Endothelial cell of umbilical vein (primary cell): ENCODE results near the gene AADAC. TPM values are rescaled to one million over a fixed set of nuclear protein-coding genes. Genes with fewer than 3 reads are reported as not detected.
A peak's percentile ranks its signal among the peaks of the same experiment; 100 is the strongest.

Experiments
- BruUV-seq: library from RNA; stranded (reverse); fragments of 400-500 nt; replicated peaks from 2 replicates; lab custom pipeline; 2021; lab: Mats Ljungman, UMichigan
- CTCF ChIA-PET: fragments of 300-600, 350-600 bp; sonication (Branson Sonifier 250); formaldehyde crosslinking; loops from one replicate; lab custom pipeline; 2021; ENCODE audit warnings: antibody characterized with exemption, inconsistent platforms; lab: Charles Lee
- POLR2A ChIA-PET: fragments of 300-600, 350-600 bp; sonication (Branson Sonifier 250); formaldehyde crosslinking; loops from one replicate; lab custom pipeline; 2021; ENCODE audit warnings: antibody characterized with exemption, inconsistent platforms; lab: Charles Lee
- DNase-seq: peaks from one replicate; pipeline ENCODE4 v3.0.0-alpha.2; 2011; ENCODE audit warnings: low read depth, low spot score
- FAIRE-seq: peaks from 2 replicates; lab custom pipeline; 2011; peaks lifted over from hg19 to GRCh38; lab: Jason Lieb, UNC
- H2AFZ ChIP-seq: 2 replicates; pipeline ENCODE4 v1.6.0; 2012; ENCODE audit warnings: low read depth, low read length, control low read depth, inconsistent platforms
- H3K27ac ChIP-seq: 2 replicates; pipeline ENCODE4 v1.5.1; 2011; ENCODE audit warnings: low read depth, mild to moderate bottlenecking, control low read depth, low read length, moderate library complexity; ENCODE audit not compliant: insufficient read depth
- H3K27me3 ChIP-seq, 2 experiments: 2 replicates each; pipeline versions ENCODE4 v1.6.0 to v1.6.1; 2011; ENCODE audit warnings: low read length in 2 of 2, mixed read lengths in 1 of 2; ENCODE audit not compliant: control insufficient read depth in 2 of 2, insufficient read depth in 2 of 2
- H3K36me3 ChIP-seq, 2 experiments: 2 replicates in 1 of 2; 3 replicates in 1 of 2; pipeline ENCODE4 v1.5.1; 2011; ENCODE audit warnings: low read length in 2 of 2, mild to moderate bottlenecking in 1 of 2, moderate library complexity in 1 of 2; ENCODE audit not compliant: control insufficient read depth in 2 of 2, insufficient read depth in 2 of 2; ENCODE audit errors: extremely low read depth in 1 of 2
- H3K4me1 ChIP-seq: 3 replicates; pipeline ENCODE4 v1.5.1; 2011; ENCODE audit warnings: mild to moderate bottlenecking, low read length; ENCODE audit not compliant: control insufficient read depth, insufficient read depth; ENCODE audit errors: extremely low read depth
- H3K4me2 ChIP-seq: 2 replicates; pipeline ENCODE4 v1.6.1; 2011; ENCODE audit warnings: low read length, control low read depth, mixed read lengths; ENCODE audit not compliant: insufficient read depth
- H3K4me3 ChIP-seq, 3 experiments: fragments of 200-600 bp in 1 of 3; sonication (generic), shearing (Covaris generic) in 1 of 3; replicated peaks in 1 of 3; 2 replicates each; pipeline ENCODE4 v1.5.1; 2011 to 2016; ENCODE audit warnings: control low read depth in 3 of 3, low read length in 3 of 3, mild to moderate bottlenecking in 2 of 3, inconsistent platforms in 1 of 3, low read depth in 1 of 3, moderate library complexity in 1 of 3; ENCODE audit not compliant: insufficient read depth in 1 of 3
- H3K79me2 ChIP-seq: 2 replicates; pipeline ENCODE4 v1.6.0; 2012; ENCODE audit warnings: low read length, inconsistent platforms; ENCODE audit not compliant: control insufficient read depth, insufficient read depth
- H3K9ac ChIP-seq: replicated peaks from 2 replicates; pipeline ENCODE3; 2011; ENCODE audit warnings: low read length, control low read depth; ENCODE audit not compliant: insufficient read depth; ENCODE audit errors: extremely low read depth
- H3K9me1 ChIP-seq: replicated peaks from 3 replicates; pipeline ENCODE4 v1.6.0; 2011; ENCODE audit warnings: mild to moderate bottlenecking, low read length; ENCODE audit not compliant: control insufficient read depth, insufficient read depth; ENCODE audit errors: extremely low read depth
- H3K9me3 ChIP-seq: replicated peaks from 2 replicates; pipeline ENCODE4 v1.5.1; 2012; ENCODE audit warnings: low read length, inconsistent platforms; ENCODE audit not compliant: control insufficient read depth, insufficient read depth
- H4K20me1 ChIP-seq: replicated peaks from 2 replicates; pipeline ENCODE3; 2011; ENCODE audit warnings: mild to moderate bottlenecking, low read length; ENCODE audit not compliant: control insufficient read depth, insufficient read depth; ENCODE audit errors: extremely low read depth
- CTCF ChIP-seq, 2 donors: IDR thresholded peaks; 1 replicate in 1 of 2; 2 replicates in 1 of 2; pipeline ENCODE4 v1.5.1; 2011; ENCODE audit warnings: low read length in 2 of 2, mild to moderate bottlenecking in 2 of 2, moderate library complexity in 2 of 2, control low read depth in 1 of 2, inconsistent platforms in 1 of 2, low read depth in 1 of 2; ENCODE audit not compliant: insufficient read depth in 1 of 2; ENCODE audit errors: extremely low read depth in 1 of 2
- EZH2 ChIP-seq: IDR thresholded peaks from 2 replicates; pipeline ENCODE4 v1.6.1; 2012; ENCODE audit warnings: borderline replicate concordance, low read depth, mild to moderate bottlenecking, moderate library complexity, low read length, inconsistent platforms; ENCODE audit not compliant: severe bottlenecking
- FOS ChIP-seq: IDR thresholded peaks from 2 replicates; pipeline ENCODE4 v1.6.1; 2011; ENCODE audit warnings: mild to moderate bottlenecking, low read length, moderate library complexity, borderline replicate concordance; ENCODE audit not compliant: insufficient read depth
- GATA2 ChIP-seq: IDR thresholded peaks from 2 replicates; pipeline ENCODE4 v1.7.0; 2011; ENCODE audit warnings: low read depth, mild to moderate bottlenecking, moderate library complexity, mixed read lengths, low read length; ENCODE audit not compliant: insufficient read length, insufficient read depth
- JUN ChIP-seq: IDR thresholded peaks from 2 replicates; pipeline ENCODE4 v1.6.1; 2011; ENCODE audit warnings: borderline replicate concordance, low read depth; ENCODE audit not compliant: insufficient read length, insufficient read depth
- MAX ChIP-seq: IDR thresholded peaks from 2 replicates; pipeline ENCODE4 v1.6.1; 2011; ENCODE audit not compliant: insufficient read depth, insufficient read length
- MYC ChIP-seq: IDR thresholded peaks from one replicate; pipeline ENCODE4 v1.6.1; 2011; ENCODE audit warnings: mild to moderate bottlenecking, low read depth, low read length
- POLR2A ChIP-seq: IDR thresholded peaks from 2 replicates; pipeline ENCODE4 v1.6.1; 2012; ENCODE audit warnings: low read depth, mild to moderate bottlenecking, control low read depth, low read length
- POLR2AphosphoS5 ChIP-seq: IDR thresholded peaks from 2 replicates; pipeline ENCODE4 v1.6.1; 2012; ENCODE audit warnings: low read depth, mild to moderate bottlenecking, control low read depth, low read length, moderate library complexity; ENCODE audit not compliant: insufficient read depth
- dilution Hi-C: fragments of 300-500 bp; cut with MboI; formaldehyde crosslinking; loops from one replicate; pipeline ENCODE4 v1.15.0; 2019; ENCODE audit warnings: low sequenced_read_pairs; ENCODE audit not compliant: extremely low pct_ligation_motif_present
- intact Hi-C: fragments of 100-400 bp; cut with micrococcal nuclease; formaldehyde crosslinking; loops from one replicate; pipeline ENCODE4 v1.10.0; 2022
- polyA plus RNA-seq, 4 experiments: library from polyadenylated mRNA; depleted of rRNA in 3 of 4; stranded (reverse) in 3 of 4; unstranded in 1 of 4; fragments of >200 nt; gene quantifications; 2 replicates each; pipeline versions ENCODE4 v1.2.1 to v1.2.3, GENCODE V29; 2011 to 2012; ENCODE audit warnings: missing spikeins in 1 of 4
- total RNA-seq: library from RNA; stranded (reverse); gene quantifications from 2 replicates; pipeline ENCODE4 v1.2.3, GENCODE V29; 2021

AADAC gene
- total and polyA plus RNA-seq, 2 donors (not counting 3 experiments of a cell fraction or from before 2014, with no cell fraction given): 0.27 to 0.62 TPM

GRCh38 chr3:151859233-151859673 lies 45.3 kb downstream of the AADAC start:
- dilution Hi-C loops (no loop called here), intact Hi-C loops (no loop called here)
- Histone ChIP-seq H3K9me1 (no peaks in the 10 kb centered on the region), H3K27ac (no peak overlapping the region), H4K20me1 (no peaks in the 10 kb centered on the region), H3K36me3 (no peaks in the 10 kb centered on the region), H3K9ac (no peak overlapping the region), H3K79me2 (no peaks in the 10 kb centered on the region), H3K27me3 (no peaks in the 10 kb centered on the region), H3K9me3 (no peaks in the 10 kb centered on the region), H3K4me3 (no peak overlapping the region), H3K4me1 (peaks cover 11% of the 10 kb centered on the region), H2AFZ (no peak overlapping the region), H3K4me2 (no peak overlapping the region)
- TF ChIP-seq CTCF (IDR thresholded peaks at IDR 0.05; ENCODE audit: extremely low read depth in 1 of 2, insufficient read depth in 1 of 2, low read depth in 1 of 2, low read length in 2 of 2): no peak
- TF ChIP-seq FOS: no peak
- ChIA-PET POLR2A (no interaction called here), CTCF (no interaction called here)
- no peak for DNase-seq
- FAIRE-seq: no peak
- BruUV-seq: no TSS peak

- Histone ChIP-seq H3K9ac (no peak overlapping the region), H2AFZ (peak overlapping the region; percentile 30), H3K4me3 (no peak overlapping the region), H3K79me2 (no peaks in the 10 kb centered on the region), H3K36me3 (no peaks in the 10 kb centered on the region), H3K27me3 (no peaks in the 10 kb centered on the region), H3K9me3 (no peaks in the 10 kb centered on the region), H3K4me2 (no peak overlapping the region), H3K4me1 (peaks cover 18% of the 10 kb centered on the region), H3K9me1 (no peaks in the 10 kb centered on the region), H4K20me1 (no peaks in the 10 kb centered on the region), H3K27ac (no peak overlapping the region)
- TF ChIP-seq EZH2 (no peak), GATA2 (no peak), FOS (no peak), POLR2A (no peak), MYC (no peak), MAX (no peak), CTCF (IDR thresholded peaks at IDR 0.05; ENCODE audit: extremely low read depth in 1 of 2, insufficient read depth in 1 of 2, low read depth in 1 of 2, low read length in 2 of 2) (no peak), POLR2AphosphoS5 (no peak), JUN (no peak)
- CTCF ChIA-PET: interaction anchor here (1.3 kb wide), 1 partner anchor 21 kb away, joined by 5 read pairs; no protein-coding TSS in a partner anchor
- BruUV-seq: no TSS peak
- DNase-seq (no peak), FAIRE-seq (no peak)
- POLR2A ChIA-PET: no interaction called here
- intact Hi-C loops (no loop called here), dilution Hi-C loops (no loop called here)
Observed at GRCh38 chr3:151859905-151860304, 46.0 kb downstream of the AADAC start.
